OCI-LY7 (cell line): Measurements from ENCODE around the gene GNAS-AS1. TPM values are rescaled to one million over a fixed set of nuclear protein-coding genes. Genes with fewer than 3 reads are reported as not detected.
"Not testable (repeated sequence)": the region's sequence is repeated elsewhere in the genome, so short reads cannot be mapped to it uniquely, and the experiment has no call there.

Experiments
- BruUV-seq: library from RNA; stranded (reverse); fragments of 400-500 nt; replicated peaks from 2 replicates; lab custom pipeline; 2021; lab: Mats Ljungman, UMichigan
- CTCF ChIA-PET: fragments of 300-600 bp; sonication (Branson Sonifier 250); formaldehyde crosslinking; loops from one replicate; lab custom pipeline; 2022; ENCODE audit warnings: antibody characterized with exemption; ENCODE audit not compliant: unreplicated experiment; lab: Charles Lee
- POLR2A ChIA-PET: fragments of 300-600 bp; sonication (Branson Sonifier 250); formaldehyde crosslinking; loops from one replicate; lab custom pipeline; 2022; ENCODE audit warnings: antibody characterized with exemption; lab: Charles Lee
- DNase-seq: peaks from one replicate; pipeline ENCODE4 v3.0.0-alpha.2; 2015; ENCODE audit warnings: low spot score
- H2AFZ ChIP-seq: fragments of 200-600 bp; sonication (generic), shearing (Covaris generic); 2 replicates; pipeline ENCODE4 v1.6.1; 2014; ENCODE audit warnings: mild to moderate bottlenecking, antibody characterized with exemption, low read length, moderate library complexity
- H3K27ac ChIP-seq: fragments of 200-600 bp; sonication (generic); 2 replicates; pipeline ENCODE4 v1.5.1; 2014; ENCODE audit warnings: mixed run types, low read depth, mild to moderate bottlenecking, moderate library complexity, low read length, inconsistent platforms; ENCODE audit not compliant: poor library complexity, severe bottlenecking
- H3K36me3 ChIP-seq: fragments of 200-600 bp; sonication (generic); 2 replicates; pipeline ENCODE4 v1.6.1; 2014; ENCODE audit warnings: mild to moderate bottlenecking, antibody characterized with exemption, low read length, moderate library complexity, mixed read lengths; ENCODE audit not compliant: insufficient read depth
- H3K4me1 ChIP-seq: fragments of 200-600 bp; sonication (generic); 2 replicates; pipeline ENCODE4 v1.5.1; 2014; ENCODE audit warnings: mild to moderate bottlenecking, low read length; ENCODE audit not compliant: insufficient read depth, poor library complexity, severe bottlenecking
- H3K4me2 ChIP-seq: fragments of 200-600 bp; sonication (generic); 2 replicates; pipeline ENCODE4 v1.6.1; 2014; ENCODE audit warnings: mild to moderate bottlenecking, low read length
- H3K4me3 ChIP-seq: fragments of 200-600 bp; sonication (generic); 2 replicates; pipeline ENCODE4 v1.5.1; 2014; ENCODE audit warnings: mild to moderate bottlenecking, low read depth, low read length; ENCODE audit not compliant: poor library complexity, severe bottlenecking
- H3K79me2 ChIP-seq: fragments of 200-600 bp; sonication (generic); 2 replicates; pipeline ENCODE4 v1.6.1; 2016; ENCODE audit warnings: low read depth, mild to moderate bottlenecking, low read length, moderate library complexity, mixed read lengths; ENCODE audit not compliant: insufficient read depth
- H3K9me2 ChIP-seq: fragments of 200-600 bp; sonication (generic); 2 replicates; pipeline ENCODE4 v1.6.1; 2016; ENCODE audit warnings: mild to moderate bottlenecking, low read length, mixed read lengths; ENCODE audit not compliant: insufficient read depth
- H3K9me3 ChIP-seq: fragments of 200-600 bp; sonication (generic); 2 replicates; pipeline ENCODE4 v1.6.1; 2014; ENCODE audit warnings: mild to moderate bottlenecking, mixed run types, low read length, mixed read lengths
- H4K20me1 ChIP-seq: fragments of 200-600 bp; sonication (generic); 2 replicates; pipeline ENCODE4 v1.6.1; 2014; ENCODE audit warnings: mild to moderate bottlenecking, antibody characterized with exemption, low read length, moderate library complexity, mixed read lengths; ENCODE audit not compliant: insufficient read depth
- CTCF ChIP-seq: fragments of 200-600 bp; sonication (generic); conservative IDR thresholded peaks from 2 replicates; pipeline ENCODE4 v1.5.1; 2014; ENCODE audit warnings: mild to moderate bottlenecking, antibody characterized with exemption, low read length, moderate library complexity, mixed read lengths
- EZH2phosphoT487 ChIP-seq: fragments of 200-600 bp; sonication (generic); IDR thresholded peaks from 2 replicates; pipeline ENCODE4 v1.6.1; 2018; ENCODE audit warnings: low read depth, borderline replicate concordance, mild to moderate bottlenecking, mixed run types, antibody characterized with exemption, low read length, moderate library complexity, mixed read lengths
- intact Hi-C: fragments of 100-400 bp; cut with micrococcal nuclease; formaldehyde crosslinking; loops from one replicate; pipeline ENCODE4 v1.10.0; 2022; ENCODE audit not compliant: unreplicated experiment
- total RNA-seq, 2 experiments: library from RNA; depleted of rRNA in 1 of 2; stranded (reverse); fragments of >200 nt in 1 of 2; shearing (Covaris generic) in 1 of 2; gene quantifications; 2 replicates each; pipeline ENCODE4 v1.2.3, GENCODE V29; 2014 to 2022

GNAS-AS1 gene
- total RNA-seq, 2 experiments from 2014 or later, result 6.5 to 11.6 TPM

- no peak for DNase-seq
- no peaks in the 10 kb centered on the region for H3K9me2 ChIP-seq
- intact Hi-C loops, result no loop called here
- H2AFZ ChIP-seq, result no peak overlapping the region
- H3K4me1 ChIP-seq, result no peaks in the 10 kb centered on the region
- peaks cover 14% of the 10 kb centered on the region; the same call in 1 of the 2 replicates for H3K36me3 ChIP-seq
- no peak overlapping the region for H3K27ac ChIP-seq
- H3K9me3 ChIP-seq, result no peaks in the 10 kb centered on the region
- no peaks in the 10 kb centered on the region for H4K20me1 ChIP-seq
- H3K4me2 ChIP-seq, result no peak overlapping the region
- TF ChIP-seq CTCF (no peak), EZH2phosphoT487 (no peak)
- CTCF ChIA-PET, result no interaction called here
- no TSS peak for BruUV-seq
- H3K4me3 ChIP-seq, result no peak overlapping the region
- POLR2A ChIA-PET, result no interaction called here
- H3K79me2 ChIP-seq, result no peaks in the 10 kb centered on the region
Measured at GRCh38 chr20:58824843-58825242, 25.9 kb downstream of the GNAS-AS1 start.

- CTCF ChIA-PET, result no interaction called here
- H3K9me3 ChIP-seq, result no peaks in the 10 kb centered on the region
- no peaks in the 10 kb centered on the region for H3K79me2 ChIP-seq
- no peaks in the 10 kb centered on the region for H3K4me1 ChIP-seq
- POLR2A ChIA-PET, result no interaction called here
- H2AFZ ChIP-seq, result no peak overlapping the region
- H3K27ac ChIP-seq, result no peak overlapping the region
- H3K4me2 ChIP-seq, result no peak overlapping the region
- intact Hi-C loops, result no loop called here
- no peaks in the 10 kb centered on the region for H3K9me2 ChIP-seq
- no peak for TF ChIP-seq CTCF
- TF ChIP-seq EZH2phosphoT487, result no peak
- peaks cover 8% of the 10 kb centered on the region; the same call in 1 of the 2 replicates for H3K36me3 ChIP-seq
- no peaks in the 10 kb centered on the region for H4K20me1 ChIP-seq
- H3K4me3 ChIP-seq, result no peak overlapping the region
- no peak for DNase-seq
- BruUV-seq, result no TSS peak
Measured at GRCh38 chr20:58822748-58823730, 27.7 kb downstream of the GNAS-AS1 start.

- H3K9me2 ChIP-seq, result no peaks in the 10 kb centered on the region
- no peaks in the 10 kb centered on the region for H3K79me2 ChIP-seq
- H3K4me2 ChIP-seq, result no peak overlapping the region
- H4K20me1 ChIP-seq, result no peaks in the 10 kb centered on the region
- BruUV-seq, result no TSS peak
- DNase-seq, result no peak
- H3K9me3 ChIP-seq, result no peaks in the 10 kb centered on the region
- H3K36me3 ChIP-seq, result peaks cover 4% of the 10 kb centered on the region; the same call in 1 of the 2 replicates
- TF ChIP-seq CTCF (no peak), EZH2phosphoT487 (no peak)
- no peak overlapping the region for H2AFZ ChIP-seq
- no peaks in the 10 kb centered on the region for H3K4me1 ChIP-seq
- no peak overlapping the region for H3K27ac ChIP-seq
- intact Hi-C loops, result no loop called here
- POLR2A ChIA-PET, result interaction anchor here (0.6 kb wide), 1 partner anchor 40 kb away, joined by 3 read pairs; no protein-coding TSS in a partner anchor
- H3K4me3 ChIP-seq, result no peak overlapping the region
- CTCF ChIA-PET, result no interaction called here
Measured at GRCh38 chr20:58822149-58822548, 28.6 kb downstream of the GNAS-AS1 start.

GRCh38 chr20:58820515-58820914, 30.2 kb downstream of the GNAS-AS1 start:
- H3K9me2 ChIP-seq, H3K79me2 ChIP-seq, DNase-seq, intact Hi-C loops, H3K4me2 ChIP-seq, H3K4me3 ChIP-seq, H3K9me3 ChIP-seq, H3K4me1 ChIP-seq, POLR2A ChIA-PET, H3K36me3 ChIP-seq, H4K20me1 ChIP-seq, CTCF ChIA-PET, H2AFZ ChIP-seq, H3K27ac ChIP-seq, BruUV-seq: not testable (repeated sequence)
